Measurements from ENCODE around the gene PIH1D1.
A peak's percentile ranks its signal among the peaks of the same experiment; 100 is the strongest.
"Not testable (repeated sequence)": the region's sequence is repeated elsewhere in the genome, so short reads cannot be mapped to it uniquely, and the experiment has no call there.

PIH1D1 gene

GRCh38 chr19:49453013-49453756 lies 1.6 kb upstream of the PIH1D1 start, which contains the start of gene ALDH16A1:
TSS of gene ALDH16A1 (plus strand) at chr19:49453225. CDS start at chr19:49453332, 107 bp downstream.
- peak; percentile 98 for DNase-seq

GRCh38 chr19:49450405-49450804 lies 1.2 kb downstream of the PIH1D1 start:
- no peak for DNase-seq

GRCh38 chr19:49448432-49448786 lies 3.2 kb downstream of the PIH1D1 start:
- DNase-seq = no peak

- no peak for DNase-seq
Measured at GRCh38 chr19:49447485-49448431, 3.9 kb downstream of the PIH1D1 start.

- DNase-seq = no peak
Measured at GRCh38 chr19:49445997-49446396, 5.6 kb downstream of the PIH1D1 start.

GRCh38 chr19:49444100-49444700 lies 7.4 kb downstream of the PIH1D1 start:
- DNase-seq = not testable (repeated sequence)

GRCh38 chr19:49443366-49444099 lies 8.1 kb downstream of the PIH1D1 start:
- DNase-seq = peak; percentile 92

GRCh38 chr19:49442771-49443365 lies 8.7 kb downstream of the PIH1D1 start:
- DNase-seq = peak; percentile 46

GRCh38 chr19:49442354-49442753 lies 9.3 kb downstream of the PIH1D1 start:
- no peak for DNase-seq

GRCh38 chr19:49441960-49442350 lies 9.7 kb downstream of the PIH1D1 start:
- DNase-seq = no peak

GRCh38 chr19:49441210-49441959 lies 10.2 kb downstream of the PIH1D1 start, which contains the start of gene SLC17A7:
TSS of gene SLC17A7 (minus strand) at chr19:49441527. CDS start at chr19:49441379, 148 bp downstream.
- DNase-seq = peak; percentile 47

GRCh38 chr19:49440439-49441209 lies 11.0 kb downstream of the PIH1D1 start:
- no peak for DNase-seq

GRCh38 chr19:49439836-49440235 lies 11.8 kb downstream of the PIH1D1 start:
- DNase-seq = no peak

GRCh38 chr19:49438261-49438660 lies 13.4 kb downstream of the PIH1D1 start:
- no peak for DNase-seq

- no peak for DNase-seq
Measured at GRCh38 chr19:49437231-49437630, 14.4 kb downstream of the PIH1D1 start.

- DNase-seq = peak; percentile 61
Measured at GRCh38 chr19:49436381-49437017, 15.1 kb downstream of the PIH1D1 start.

- no peak for DNase-seq
Measured at GRCh38 chr19:49435670-49436069, 15.9 kb downstream of the PIH1D1 start.

GRCh38 chr19:49434907-49435583 lies 16.6 kb downstream of the PIH1D1 start:
- no peak for DNase-seq

- no peak for DNase-seq
Measured at GRCh38 chr19:49433240-49433901, 18.2 kb downstream of the PIH1D1 start.
